DND-41 (cell line): ENCODE data around the gene BIRC2.

Source experiments
- CTCF ChIP-seq: IDR thresholded peaks from 2 replicates; pipeline ENCODE4 v1.5.1; 2012; ENCODE audit warnings: borderline replicate concordance, low read length, moderate library complexity, mild to moderate bottlenecking; ENCODE audit not compliant: poor library complexity, severe bottlenecking; ENCODE audit errors: extremely low read depth
- EZH2 ChIP-seq: IDR thresholded peaks from 3 replicates; pipeline ENCODE4 v1.6.1; 2012; ENCODE audit warnings: borderline replicate concordance, low read depth, mild to moderate bottlenecking, moderate library complexity, low read length, inconsistent platforms; ENCODE audit not compliant: severe bottlenecking

GRCh38 chr11:102304686-102305085 is 42.3 kb upstream of the BIRC2 start:
- TF ChIP-seq EZH2: no peak
- TF ChIP-seq CTCF: no peak
